CD4-positive, alpha-beta T cell (primary cell): ENCODE data around the gene GPC2. TPM values are rescaled to one million over a fixed set of nuclear protein-coding genes. Genes with fewer than 3 reads are reported as not detected.
"Not testable (repeated sequence)": the region's sequence is repeated elsewhere in the genome, so short reads cannot be mapped to it uniquely, and the experiment has no call there.

Experiments used
- ATAC-seq: fragments of 200-7000 bp; cut with Tn5 transposase; one replicate; pipeline ENCODE4 v1.10.0; 2022; ENCODE audit warnings: mild to moderate bottlenecking; ENCODE audit not compliant: poor library complexity
- CTCF ChIA-PET: fragments of 350-600 bp; sonication (Branson Sonifier 250); formaldehyde crosslinking; loops from one replicate; lab custom pipeline; 2021; ENCODE audit warnings: antibody characterized with exemption, inconsistent platforms; lab: Charles Lee
- POLR2A ChIA-PET: fragments of 350-600 bp; sonication (Branson Sonifier 250); formaldehyde crosslinking; loops from one replicate; lab custom pipeline; 2021; ENCODE audit warnings: antibody characterized with exemption, inconsistent platforms; lab: Charles Lee
- DNase-seq, 14 experiments: peaks; one replicate each; pipeline ENCODE4 v3.0.0-alpha.2; 2013 to 2020; ENCODE audit warnings: mixed read lengths in 2 of 14
- H3K27ac ChIP-seq, 2 donors: one replicate each; pipeline versions ENCODE4 v1.5.1 to v1.7.0; 2013; ENCODE audit warnings: low read length in 2 of 2, low read depth in 1 of 2, mild to moderate bottlenecking in 1 of 2
- H3K27me3 ChIP-seq, 2 experiments: 1 replicate in 1 of 2; 2 replicates in 1 of 2; pipeline versions ENCODE4 v1.6.1 to v1.7.0; 2013; ENCODE audit warnings: low read length in 2 of 2, control low read depth in 1 of 2, mild to moderate bottlenecking in 1 of 2, moderate library complexity in 1 of 2; ENCODE audit not compliant: insufficient read depth in 2 of 2, control insufficient read depth in 1 of 2
- H3K36me3 ChIP-seq: one replicate; pipeline ENCODE4 v1.6.1; 2013; ENCODE audit warnings: low read length, control low read depth; ENCODE audit not compliant: insufficient read depth
- H3K4me1 ChIP-seq: one replicate; pipeline ENCODE4 v1.6.1; 2013; ENCODE audit warnings: low read length, control low read depth; ENCODE audit not compliant: insufficient read depth
- H3K4me3 ChIP-seq: one replicate; pipeline ENCODE4 v1.5.1; 2013; ENCODE audit warnings: mild to moderate bottlenecking, low read length, moderate library complexity
- H3K9me3 ChIP-seq, 2 experiments: 1 replicate in 1 of 2; 2 replicates in 1 of 2; pipeline versions ENCODE4 v1.6.1 to v1.7.0; 2013; ENCODE audit warnings: low read length in 2 of 2, mild to moderate bottlenecking in 2 of 2, control low read depth in 1 of 2, moderate library complexity in 1 of 2; ENCODE audit not compliant: control insufficient read depth in 1 of 2, insufficient read depth in 1 of 2
- H3K27ac Mint-ChIP-seq: one replicate; pipeline ENCODE4 v1.8.0; 2020; ENCODE audit warnings: mixed read lengths
- H3K27me3 Mint-ChIP-seq: one replicate; pipeline ENCODE4 v1.8.0; 2021; ENCODE audit warnings: mixed read lengths
- H3K36me3 Mint-ChIP-seq: one replicate; pipeline ENCODE4 v1.8.0; 2021; ENCODE audit warnings: low read depth, mixed read lengths
- H3K4me1 Mint-ChIP-seq: one replicate; pipeline ENCODE4 v1.8.0; 2021; ENCODE audit warnings: low read depth, mixed read lengths
- H3K4me3 Mint-ChIP-seq: one replicate; pipeline ENCODE4 v1.8.0; 2020; ENCODE audit warnings: mild to moderate bottlenecking, mixed read lengths
- H3K9me3 Mint-ChIP-seq: one replicate; pipeline ENCODE4 v1.8.0; 2020; ENCODE audit warnings: mixed read lengths
- CTCF ChIP-seq: fragments of 200-600 bp; IDR thresholded peaks from one replicate; pipeline ENCODE4 v1.8.0; 2022; ENCODE audit warnings: antibody characterized with exemption, mild to moderate bottlenecking
- intact Hi-C, 2 experiments: fragments of 100-400 bp; cut with DNase I in 1 of 2; cut with micrococcal nuclease in 1 of 2; formaldehyde crosslinking; loops; one replicate each; pipeline versions ENCODE4 v1.15.1 to v1.9.0; 2023 to 2025; cut with DNase I, micrococcal nuclease
- polyA plus RNA-seq, 2 donors: library from polyadenylated mRNA; unstranded; fragments of 120-200 nt; gene quantifications; one replicate each; pipeline ENCODE4 v1.2.1, GENCODE V29; 2013
- total RNA-seq, 174 experiments: library from RNA in 2 of 174; stranded (reverse) in 2 of 174; gene quantifications; one replicate each; pipeline ENCODE4 v1.2.3 and lab custom pipeline; 2021 to 2026

The GPC2 gene
- 10 to 100 TPM; 16.4 to 18.7 TPM for total RNA-seq
- 5.4 TPM for polyA plus RNA-seq (2013, experiment 1 of 2)
- polyA plus RNA-seq (2013, experiment 2 of 2) = 6.6 TPM
- 1.3 to 49.7 (median 6.7) reads per million in 172 experiments for total RNA-seq (lab: John Stamatoyannopoulos, UW)

GRCh38 chr7:100177045-100178001 is at the start of gene GPC2, which contains the start of gene STAG3:
Gene GPC2 (minus strand): TSS chr7:100177381. CDS start chr7:100177199, 182 bp downstream.
Gene STAG3 (plus strand): TSS chr7:100177918. CDS start chr7:100180557, 2,639 bp downstream.
- peak within 1 kb of the TSS; percentile 82 for H3K4me3 Mint-ChIP-seq
- H3K4me1 Mint-ChIP-seq = peaks cover 48% of the 10 kb centered on the region
- DNase-seq = peak; percentile 95 to 98 (median 98)
- Histone ChIP-seq H3K4me3 (peak within 1 kb of the TSS; percentile 70), H3K27me3 (no peaks in the 10 kb centered on the region), H3K36me3 (no peaks in the 10 kb centered on the region), H3K4me1 (peaks cover 48% of the 10 kb centered on the region), H3K9me3 (peaks cover 0 to 16% of the 10 kb centered on the region in 2 experiments), H3K27ac (peak within 1 kb of the TSS in 1 of 2 donors; percentile 41)
- H3K27ac Mint-ChIP-seq = peak within 1 kb of the TSS; percentile 34
- POLR2A ChIA-PET = interaction anchor here (0.7 to 8.9 kb wide), 13 partner anchors 9 to 428 kb away, joined by 3 to 109 read pairs (median 6); partner anchors contain the start of genes AP4M1, FBXO24, GAL3ST4 and LAMTOR4
- H3K9me3 Mint-ChIP-seq = peaks cover 2% of the 10 kb centered on the region
- intact Hi-C loops = loop anchor here (1.0 to 2.0 kb wide), 4 partner anchors 15 to 29 kb away; partner anchors contain the start of genes LAMTOR4 (in 2 of the 2) and TRAPPC14 (in 1 of the 2)
- H3K27me3 Mint-ChIP-seq = no peaks in the 10 kb centered on the region
- H3K36me3 Mint-ChIP-seq = no peaks in the 10 kb centered on the region
- ATAC-seq = peak; percentile 87
- CTCF ChIA-PET = interaction anchor here (1.1 to 1.3 kb wide), 2 partner anchors 44 to 51 kb away, joined by 3 read pairs; partner anchors contain the start of gene MBLAC1
- no peak for TF ChIP-seq CTCF

- H3K36me3 ChIP-seq = peaks cover 38% of the 10 kb centered on the region
- H3K27ac ChIP-seq, DNase-seq, H3K4me3 ChIP-seq, H3K9me3 ChIP-seq, CTCF ChIA-PET, ATAC-seq, H3K9me3 Mint-ChIP-seq, H3K27me3 ChIP-seq, H3K27me3 Mint-ChIP-seq: not testable (repeated sequence)
- intact Hi-C loops = loop anchor here (5.0 kb wide), 3 partner anchors 47 to 202 kb away; partner anchors contain the start of genes MEPCE (in 1 of the 2) and ZCWPW1 (in 1 of the 2)
- Mint-ChIP-seq H3K4me1 (peaks cover 57% of the 10 kb centered on the region), H3K36me3 (peaks cover 55% of the 10 kb centered on the region), H3K4me3 (peak overlapping the region; percentile 20), H3K27ac (peak overlapping the region; percentile 98)
- peaks cover 62% of the 10 kb centered on the region for H3K4me1 ChIP-seq
- POLR2A ChIA-PET = interaction anchor here (1.3 kb wide), 1 partner anchor 8 kb away, joined by 4 read pairs; no protein-coding TSS in a partner anchor
Measured at GRCh38 chr7:100224891-100225290, 47.7 kb upstream of the GPC2 start.

- intact Hi-C loops = loop anchor here (5.0 kb wide), 3 partner anchors 49 to 204 kb away; partner anchors contain the start of genes MEPCE (in 1 of the 2) and ZCWPW1 (in 1 of the 2)
Measured at GRCh38 chr7:100223376-100223927, 46.3 kb upstream of the GPC2 start.

More at GRCh38 chr7:100223376-100223927, 46.3 kb upstream of the GPC2 start:
- H3K9me3 ChIP-seq, CTCF ChIA-PET, H3K4me3 ChIP-seq, H3K27me3 ChIP-seq, ATAC-seq, H3K9me3 Mint-ChIP-seq, H3K27me3 Mint-ChIP-seq, DNase-seq: not testable (repeated sequence)
- peaks cover 38% of the 10 kb centered on the region for H3K36me3 ChIP-seq
- Mint-ChIP-seq H3K4me1 (peaks cover 71% of the 10 kb centered on the region), H3K27ac (peak overlapping the region; percentile 98), H3K4me3 (peak overlapping the region; percentile 56), H3K36me3 (peaks cover 58% of the 10 kb centered on the region)
- peaks cover 74% of the 10 kb centered on the region for H3K4me1 ChIP-seq
- H3K27ac ChIP-seq = peak overlapping the region in 1 of 2 donors; percentile 38
- POLR2A ChIA-PET = interaction anchor here (1.3 to 3.5 kb wide), 2 partner anchors 10 to 56 kb away, joined by 4 to 14 read pairs; partner anchors contain the start of gene GAL3ST4
